Measurements from ENCODE around the gene FASTKD2. TPM values are rescaled to one million over a fixed set of nuclear protein-coding genes. Genes with fewer than 3 reads are reported as not detected.

Gene FASTKD2
- total and polyA plus RNA-seq, 4 donors, result 9.8 to 41.4 (median 20.2) TPM

- Histone ChIP-seq H3K9ac (ENCODE audit: insufficient read depth in 1 of 2, low read length in 2 of 2) (no peak overlapping the region), H3K36me3 (ENCODE audit: control insufficient read depth in 4 of 4, insufficient read depth in 4 of 4, low read length in 4 of 4) (no peaks in the 10 kb centered on the region), H3K4me3 (no peak overlapping the region), H3K27me3 (ENCODE audit: control insufficient read depth in 3 of 3, insufficient read depth in 3 of 3, low read length in 2 of 3) (no peaks in the 10 kb centered on the region), H3K9me3 (ENCODE audit: control insufficient read depth in 4 of 4, insufficient read depth in 3 of 4, low read length in 3 of 4) (peaks cover 0 to 2% (median 0%) of the 10 kb centered on the region in 4 donors), H3K27ac (ENCODE audit: low read depth in 1 of 2, low read length in 1 of 2) (no peak overlapping the region), H3K4me1 (ENCODE audit: control insufficient read depth in 5 of 5, insufficient read depth in 5 of 5, low read length in 5 of 5) (no peaks in the 10 kb centered on the region)
- DNase-seq, result no peak
- no peak for TF ChIP-seq CTCF (IDR thresholded peaks at IDR 0.05; ENCODE audit: control extremely low read depth, extremely low read depth)
- no peak for ATAC-seq (ENCODE audit: insufficient read depth, low FRiP score)
Measured at GRCh38 chr2:206814498-206814897, 49.1 kb downstream of the FASTKD2 start.

GRCh38 chr2:206820807-206821206 is 55.4 kb downstream of the FASTKD2 start:
- ATAC-seq (ENCODE audit: insufficient read depth, low FRiP score), result no peak
- 70 to 88% methylated on average over 2 of the region's 2 CpGs for WGBS, 2 donors

GRCh38 chr2:206823178-206823577 is 57.8 kb downstream of the FASTKD2 start:
- no peak overlapping the region for H3K9ac ChIP-seq (ENCODE audit: insufficient read depth in 1 of 2, low read length in 2 of 2)

More at GRCh38 chr2:206820807-206821206, 55.4 kb downstream of the FASTKD2 start:
- Histone ChIP-seq H3K27ac (ENCODE audit: low read depth in 1 of 2, low read length in 1 of 2) (no peak overlapping the region), H3K27me3 (ENCODE audit: control insufficient read depth in 3 of 3, insufficient read depth in 3 of 3, low read length in 2 of 3) (no peaks in the 10 kb centered on the region), H3K9ac (ENCODE audit: insufficient read depth in 1 of 2, low read length in 2 of 2) (no peak overlapping the region), H3K9me3 (ENCODE audit: control insufficient read depth in 4 of 4, insufficient read depth in 3 of 4, low read length in 3 of 4) (no peaks in the 10 kb centered on the region), H3K4me3 (no peak overlapping the region), H3K36me3 (ENCODE audit: control insufficient read depth in 4 of 4, insufficient read depth in 4 of 4, low read length in 4 of 4) (no peaks in the 10 kb centered on the region), H3K4me1 (ENCODE audit: control insufficient read depth in 5 of 5, insufficient read depth in 5 of 5, low read length in 5 of 5) (peaks cover 0 to 5% (median 0%) of the 10 kb centered on the region in 5 donors)
- TF ChIP-seq CTCF (IDR thresholded peaks at IDR 0.05; ENCODE audit: control extremely low read depth, extremely low read depth), result no peak
- DNase-seq, result no peak

More at GRCh38 chr2:206823178-206823577, 57.8 kb downstream of the FASTKD2 start:
- Histone ChIP-seq H3K4me3 (no peak overlapping the region), H3K27ac (ENCODE audit: low read depth in 1 of 2, low read length in 1 of 2) (peak overlapping the region in 1 of 2 donors; percentile 73), H3K9me3 (ENCODE audit: control insufficient read depth in 4 of 4, insufficient read depth in 3 of 4, low read length in 3 of 4) (no peaks in the 10 kb centered on the region), H3K27me3 (ENCODE audit: control insufficient read depth in 3 of 3, insufficient read depth in 3 of 3, low read length in 2 of 3) (no peaks in the 10 kb centered on the region), H3K4me1 (ENCODE audit: control insufficient read depth in 5 of 5, insufficient read depth in 5 of 5, low read length in 5 of 5) (peaks cover 0 to 5% (median 0%) of the 10 kb centered on the region in 5 donors), H3K36me3 (ENCODE audit: control insufficient read depth in 4 of 4, insufficient read depth in 4 of 4, low read length in 4 of 4) (no peaks in the 10 kb centered on the region)
- no peak for TF ChIP-seq CTCF (IDR thresholded peaks at IDR 0.05; ENCODE audit: control extremely low read depth, extremely low read depth)
- peak; percentile 17 to 61 (median 32) for DNase-seq
- 51 to 75% methylated on average over 6 of the region's 6 CpGs for WGBS, 2 donors
- ATAC-seq (ENCODE audit: insufficient read depth, low FRiP score), result no peak
